Esophagus muscularis mucosa (tissue), 4 donors: ENCODE data around the gene KBTBD4. TPM values are rescaled to one million over a fixed set of nuclear protein-coding genes. Genes with fewer than 3 reads are reported as not detected.

ENCODE experiments used
- DNase-seq: peaks from one replicate; pipeline ENCODE4 v3.0.0-alpha.2; 2017; ENCODE audit errors: extremely low spot score
- H3K27ac ChIP-seq, 4 donors: fragments of 200-600 bp; sonication (generic); replicated peaks in 1 of 4; 1 replicate in 3 of 4; 2 replicates in 1 of 4; pipeline ENCODE4 v1.5.1; 2016 to 2019; ENCODE audit warnings: mild to moderate bottlenecking in 1 of 4
- H3K27me3 ChIP-seq, 4 donors: fragments of 200-600 bp; sonication (generic); one replicate each; pipeline versions ENCODE4 v1.5.1 to v1.6.0; 2016 to 2019
- H3K36me3 ChIP-seq, 4 donors: fragments of 200-600 bp; sonication (generic); one replicate each; pipeline ENCODE4 v1.5.1; 2016 to 2019
- H3K4me1 ChIP-seq, 4 donors: fragments of 200-600 bp; sonication (generic); one replicate each; pipeline ENCODE4 v1.5.1; 2016 to 2019
- H3K4me3 ChIP-seq, 4 donors: fragments of 200-600 bp; sonication (generic); 1 replicate in 2 of 4; 2 replicates in 2 of 4; pipeline ENCODE4 v1.5.1; 2016 to 2019; ENCODE audit warnings: mild to moderate bottlenecking in 4 of 4, moderate library complexity in 1 of 4
- H3K9me3 ChIP-seq, 4 donors: fragments of 200-600 bp; sonication (generic); 1 replicate in 3 of 4; 2 replicates in 1 of 4; pipeline ENCODE4 v1.5.1; 2016 to 2019
- CTCF ChIP-seq, 3 experiments: fragments of 200-600 bp in 2 of 3; fragments of 450-650 bp in 1 of 3; sonication (generic) in 2 of 3; IDR thresholded peaks; one replicate each; pipeline ENCODE4 v1.5.1; 2017 to 2019; ENCODE audit warnings: antibody characterized with exemption in 3 of 3, mild to moderate bottlenecking in 2 of 3, moderate library complexity in 1 of 3
- EP300 ChIP-seq: sonication (generic); formaldehyde crosslinking; IDR thresholded peaks from one replicate; pipeline ENCODE4 v1.6.1; 2017; ENCODE audit warnings: antibody characterized with exemption
- POLR2A ChIP-seq: fragments of 450-650 bp; IDR thresholded peaks from one replicate; pipeline ENCODE4 v1.6.1; 2017; ENCODE audit warnings: antibody characterized with exemption, moderate library complexity, mild to moderate bottlenecking, low read depth
- POLR2AphosphoS5 ChIP-seq, 2 donors: sonication (generic); formaldehyde crosslinking; IDR thresholded peaks; one replicate each; pipeline ENCODE4 v1.6.1; 2017; ENCODE audit warnings: antibody characterized with exemption in 2 of 2
- WGBS: methylation state at CpG from one replicate; pipeline ENCODE4 v1.1.5; 2018; 5-methylcytosine and 5-hydroxymethylcytosine counted together
- intact Hi-C: fragments of 100-400 bp; cut with DNase I; formaldehyde crosslinking; loops from one replicate; pipeline ENCODE4 v1.15.1; 2023
- total RNA-seq, 4 donors: library from RNA; depleted of rRNA; stranded (reverse); fragments of >200 nt; gene quantifications; one replicate each; pipeline versions ENCODE4 v1.1.0 to v1.2.1, GENCODE V29; 2016

Gene KBTBD4
- total RNA-seq, 4 donors from 2014 or later, result 18.7 to 31.2 (median 24.8) TPM

- TF ChIP-seq POLR2AphosphoS5 (IDR thresholded peaks at IDR 0.05), result no peak
- no peak for TF ChIP-seq EP300
- no peak for TF ChIP-seq POLR2A
- no peak for TF ChIP-seq CTCF (IDR thresholded peaks at IDR 0.05)
- WGBS, result 38% methylated on average over 3 of the region's 3 CpGs
- intact Hi-C loops, result no loop called here
- Histone ChIP-seq H3K27ac (no peak overlapping the region), H3K4me1 (peaks cover 0 to 10% (median 8%) of the 10 kb centered on the region in 4 donors), H3K27me3 (no peaks in the 10 kb centered on the region), H3K4me3 (no peak overlapping the region), H3K9me3 (no peaks in the 10 kb centered on the region), H3K36me3 (peaks cover 31 to 51% (median 47%) of the 10 kb centered on the region in 4 donors)
- no peak for DNase-seq
Measured at GRCh38 chr11:47617417-47617809, 38.6 kb upstream of the KBTBD4 start.

GRCh38 chr11:47616726-47617416 lies 38.1 kb upstream of the KBTBD4 start:
- Histone ChIP-seq H3K27ac (no peak overlapping the region), H3K36me3 (peaks cover 25 to 45% (median 42%) of the 10 kb centered on the region in 4 donors), H3K27me3 (no peaks in the 10 kb centered on the region), H3K4me1 (peaks cover 0 to 10% (median 8%) of the 10 kb centered on the region in 4 donors), H3K4me3 (no peak overlapping the region), H3K9me3 (no peaks in the 10 kb centered on the region)
- intact Hi-C loops, result no loop called here
- TF ChIP-seq CTCF (IDR thresholded peaks at IDR 0.05) (peak; percentile 39 to 60 (median 51)), POLR2AphosphoS5 (IDR thresholded peaks at IDR 0.05) (no peak)
- 88% methylated on average over 10 of the region's 10 CpGs for WGBS
- DNase-seq, result no peak

GRCh38 chr11:47615249-47615648 lies 36.5 kb upstream of the KBTBD4 start:
- Histone ChIP-seq H3K9me3 (no peaks in the 10 kb centered on the region), H3K4me3 (no peak overlapping the region), H3K27ac (no peak overlapping the region), H3K27me3 (no peaks in the 10 kb centered on the region), H3K4me1 (peaks cover 0 to 10% (median 8%) of the 10 kb centered on the region in 4 donors), H3K36me3 (peaks cover 11 to 39% (median 33%) of the 10 kb centered on the region in 4 donors)
- TF ChIP-seq CTCF (IDR thresholded peaks at IDR 0.05), result no peak
- no peak for TF ChIP-seq POLR2AphosphoS5 (IDR thresholded peaks at IDR 0.05)
- no peak for TF ChIP-seq POLR2A
- TF ChIP-seq EP300, result no peak
- intact Hi-C loops, result no loop called here
- DNase-seq, result no peak

GRCh38 chr11:47611348-47611794 lies 32.6 kb upstream of the KBTBD4 start:
- DNase-seq, result no peak
- Histone ChIP-seq H3K27me3 (no peaks in the 10 kb centered on the region), H3K9me3 (no peaks in the 10 kb centered on the region), H3K27ac (no peak overlapping the region), H3K36me3 (peaks cover 0 to 31% (median 8%) of the 10 kb centered on the region in 4 donors), H3K4me1 (peaks cover 0 to 20% (median 3%) of the 10 kb centered on the region in 4 donors), H3K4me3 (no peak overlapping the region)
- intact Hi-C loops, result no loop called here
- WGBS, result 64% methylated on average over 6 of the region's 6 CpGs
- no peak for TF ChIP-seq POLR2A
- TF ChIP-seq CTCF (IDR thresholded peaks at IDR 0.05), result no peak
- TF ChIP-seq EP300, result no peak
- no peak for TF ChIP-seq POLR2AphosphoS5 (IDR thresholded peaks at IDR 0.05)
